IgD-negative memory B cell (primary cell): Measurements from ENCODE around the gene TPST1. TPM values are rescaled to one million over a fixed set of nuclear protein-coding genes. Genes with fewer than 3 reads are reported as not detected.
A peak's percentile ranks its signal among the peaks of the same experiment; 100 is the strongest.
"Not testable (repeated sequence)": the region's sequence is repeated elsewhere in the genome, so short reads cannot be mapped to it uniquely, and the experiment has no call there.

ENCODE experiments used
- H3K27ac Mint-ChIP-seq, 3 donors: one replicate each; pipeline ENCODE4 v1.8.0; 2020 to 2022; ENCODE audit warnings: mild to moderate bottlenecking in 3 of 3, mixed read lengths in 3 of 3, moderate library complexity in 1 of 3
- H3K27me3 Mint-ChIP-seq: one replicate; pipeline ENCODE4 v1.8.0; 2021; ENCODE audit warnings: mixed read lengths
- H3K36me3 Mint-ChIP-seq: one replicate; pipeline ENCODE4 v1.8.0; 2020; ENCODE audit warnings: mild to moderate bottlenecking, mixed read lengths
- H3K4me1 Mint-ChIP-seq, 3 donors: one replicate each; pipeline ENCODE4 v1.8.0; 2020 to 2022; ENCODE audit warnings: mixed read lengths in 3 of 3, mild to moderate bottlenecking in 1 of 3
- H3K4me3 Mint-ChIP-seq, 4 donors: one replicate each; pipeline ENCODE4 v1.8.0; 2020 to 2022; ENCODE audit warnings: mild to moderate bottlenecking in 4 of 4, mixed read lengths in 4 of 4, moderate library complexity in 3 of 4
- H3K9me3 Mint-ChIP-seq, 3 donors: one replicate each; pipeline ENCODE4 v1.8.0; 2020 to 2021; ENCODE audit warnings: mixed read lengths in 3 of 3, mild to moderate bottlenecking in 1 of 3
- polyA plus RNA-seq: library from polyadenylated mRNA; unstranded; fragments of 300-500 nt; fragmentation: Illumina TruSeq; gene quantifications from one replicate; pipeline ENCODE4 v1.2.3, GENCODE V29; 2021

Gene TPST1
- polyA plus RNA-seq, 1 donor from 2014 or later, result 4.5 TPM

DNA sequence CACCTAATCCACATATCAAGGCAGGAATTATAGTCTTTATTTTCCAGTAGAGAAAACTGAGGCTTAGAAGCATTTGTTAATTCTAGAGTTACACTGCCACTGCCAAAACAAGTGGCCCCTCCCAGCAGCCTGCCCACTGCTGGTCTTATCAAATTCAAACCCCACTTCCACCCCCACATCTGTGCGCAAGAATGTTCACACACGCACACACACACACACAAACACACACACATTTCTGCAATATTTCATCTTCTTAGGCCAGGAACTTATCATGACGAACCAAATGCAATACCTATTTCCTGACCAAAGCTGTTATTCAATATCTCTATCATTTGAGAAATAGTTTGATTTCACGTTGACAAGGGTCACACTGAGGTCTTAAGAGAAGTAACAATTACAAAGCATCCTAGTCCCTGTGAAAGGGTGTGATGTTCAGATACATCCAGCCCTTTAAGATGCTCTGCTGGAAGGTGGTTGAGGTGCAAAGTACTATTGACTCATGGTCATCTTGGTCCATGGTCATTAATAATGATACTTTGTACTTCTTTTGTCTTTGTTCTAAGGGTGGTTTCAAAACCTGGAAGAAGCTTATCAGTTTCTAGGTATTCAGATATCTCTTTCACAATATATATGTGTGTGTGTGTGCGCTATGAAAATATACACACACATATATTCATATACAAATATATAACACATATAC is 169.2 kb downstream of the TPST1 start:
- H3K27ac Mint-ChIP-seq, H3K4me1 Mint-ChIP-seq, H3K9me3 Mint-ChIP-seq, H3K27me3 Mint-ChIP-seq, H3K4me3 Mint-ChIP-seq: not testable (repeated sequence)
- peaks cover 16% of the 10 kb centered on the region for H3K36me3 Mint-ChIP-seq

DNA sequence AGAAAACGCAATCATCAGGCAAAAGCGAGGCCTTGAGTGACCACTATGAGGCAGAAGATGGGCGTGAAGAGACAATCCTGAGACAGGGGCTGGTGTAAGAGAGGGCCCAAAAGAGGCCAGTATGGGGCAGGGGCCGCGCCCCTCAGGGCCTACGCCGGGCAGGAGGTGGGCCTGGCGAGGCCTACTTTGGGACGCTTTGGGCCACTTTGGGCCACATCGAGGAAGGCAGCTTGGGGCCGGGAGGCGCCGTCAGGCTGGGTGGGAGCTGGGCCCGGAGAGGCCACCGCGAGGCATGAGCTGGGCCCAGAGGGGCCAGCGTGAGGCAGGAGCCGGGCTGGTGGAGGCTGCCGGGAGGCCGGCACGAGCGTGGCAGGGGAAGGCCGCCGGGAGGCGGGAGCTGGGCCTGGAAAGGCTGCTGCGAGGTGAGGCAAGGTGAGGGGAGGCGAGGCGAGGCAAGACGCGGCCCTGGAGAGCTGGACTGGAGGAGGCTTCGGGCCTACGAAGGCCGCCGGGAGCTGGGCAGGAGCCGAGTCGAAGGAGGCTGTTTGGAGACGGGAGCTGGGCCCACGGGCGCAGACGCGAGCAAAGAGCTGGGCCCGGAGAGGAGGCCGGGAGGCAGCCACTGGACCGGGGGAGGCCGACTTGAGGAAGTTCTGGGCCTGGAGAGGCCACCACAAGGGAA is 171.3 kb downstream of the TPST1 start:
- H3K27ac Mint-ChIP-seq, result no peak overlapping the region
- H3K27me3 Mint-ChIP-seq, result no peaks in the 10 kb centered on the region
- no peak overlapping the region for H3K4me3 Mint-ChIP-seq
- peaks cover 0 to 2% (median 0%) of the 10 kb centered on the region in 3 donors for H3K4me1 Mint-ChIP-seq
- H3K9me3 Mint-ChIP-seq, result peaks cover 2 to 4% (median 3%) of the 10 kb centered on the region in 3 donors
- peaks cover 26% of the 10 kb centered on the region for H3K36me3 Mint-ChIP-seq

DNA sequence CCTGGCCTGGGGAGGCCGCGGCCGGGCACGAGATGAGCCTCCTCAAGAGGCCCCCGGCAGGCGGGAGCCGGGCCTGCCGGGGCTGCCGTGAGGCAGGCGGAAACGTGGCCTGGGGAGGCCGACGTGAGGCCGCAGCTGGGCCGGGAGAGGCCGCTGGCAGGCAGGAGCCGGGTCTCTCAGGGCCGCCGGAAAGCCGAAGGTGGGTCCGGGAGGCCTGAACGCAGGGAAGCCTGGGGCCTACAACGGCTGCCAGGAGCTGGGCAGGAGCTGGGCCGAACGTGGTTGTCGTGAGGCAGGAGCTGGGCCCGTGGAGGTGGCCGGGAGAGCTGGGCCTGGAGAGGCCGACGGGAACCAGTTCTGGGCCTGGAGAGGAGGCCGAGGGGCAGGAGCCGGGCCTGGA is 171.9 kb downstream of the TPST1 start:
- peaks cover 0 to 2% (median 0%) of the 10 kb centered on the region in 3 donors for H3K4me1 Mint-ChIP-seq
- H3K27ac Mint-ChIP-seq, result no peak overlapping the region
- no peak overlapping the region for H3K4me3 Mint-ChIP-seq
- no peaks in the 10 kb centered on the region for H3K27me3 Mint-ChIP-seq
- peaks cover 2 to 4% (median 3%) of the 10 kb centered on the region in 3 donors for H3K9me3 Mint-ChIP-seq
- peaks cover 25% of the 10 kb centered on the region for H3K36me3 Mint-ChIP-seq

DNA sequence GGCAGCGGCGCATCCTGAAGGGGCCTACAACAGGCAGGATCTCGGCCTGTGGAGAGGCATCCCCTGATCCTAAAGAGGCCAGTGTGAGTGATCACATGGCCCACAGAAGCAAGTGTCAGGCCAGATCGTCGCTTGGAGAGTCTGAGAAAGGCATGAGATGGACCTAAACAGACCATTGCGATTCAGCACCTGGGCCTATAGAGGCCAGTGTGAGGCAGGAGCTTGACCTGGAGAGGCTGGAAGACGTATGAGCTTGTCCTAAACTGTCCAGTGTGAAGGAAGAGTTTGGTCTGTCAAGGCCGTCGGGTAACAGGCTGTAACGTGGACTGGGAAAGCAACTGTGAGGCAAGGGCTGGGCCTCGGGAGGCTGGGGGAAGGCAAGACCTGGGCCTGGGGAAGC is 172.6 kb downstream of the TPST1 start:
- Mint-ChIP-seq H3K9me3 (peaks cover 2 to 4% (median 3%) of the 10 kb centered on the region in 3 donors), H3K27ac (no peak overlapping the region), H3K4me3 (no peak overlapping the region), H3K4me1 (peaks cover 0 to 2% (median 0%) of the 10 kb centered on the region in 3 donors), H3K27me3 (no peaks in the 10 kb centered on the region), H3K36me3 (peaks cover 25% of the 10 kb centered on the region)

DNA sequence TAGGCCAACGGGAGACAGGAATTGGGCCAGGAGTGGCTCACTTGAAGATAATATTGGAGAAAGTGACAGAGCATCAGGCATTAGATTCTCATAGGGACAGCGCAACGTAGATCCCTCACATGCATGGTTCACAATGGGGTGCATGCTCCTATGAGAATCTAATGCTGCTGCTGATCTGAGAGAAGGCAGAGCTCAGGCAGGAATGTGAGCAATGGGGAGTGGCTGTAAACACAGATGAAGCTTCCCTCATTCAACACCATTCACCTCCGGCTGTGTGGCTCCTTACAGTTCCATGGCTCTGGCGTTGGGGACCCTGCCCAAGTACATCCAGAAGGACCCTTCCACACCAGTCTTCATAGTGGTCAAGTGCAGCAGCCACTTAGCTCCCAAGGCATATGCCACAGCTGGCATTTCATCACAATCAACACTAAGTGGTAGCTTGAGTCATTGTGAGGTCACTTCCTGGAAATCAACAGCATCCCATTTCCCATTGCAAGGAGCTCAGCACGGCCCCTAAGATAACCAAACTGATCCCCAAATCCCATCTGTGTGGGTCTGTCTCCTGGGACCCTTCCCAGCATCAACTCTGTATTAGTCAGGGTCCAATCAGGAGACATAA is 174.5 kb downstream of the TPST1 start:
- peaks cover 25% of the 10 kb centered on the region for H3K36me3 Mint-ChIP-seq
- H3K4me3 Mint-ChIP-seq, result peak overlapping the region in 1 of 4 donors; percentile 76
- H3K9me3 Mint-ChIP-seq, result peaks cover 2 to 4% (median 3%) of the 10 kb centered on the region in 3 donors
- H3K27me3 Mint-ChIP-seq, result no peaks in the 10 kb centered on the region
- peak overlapping the region in 1 of 3 donors; percentile 64 for H3K27ac Mint-ChIP-seq
- H3K4me1 Mint-ChIP-seq, result peaks cover 0 to 2% (median 0%) of the 10 kb centered on the region in 3 donors

DNA sequence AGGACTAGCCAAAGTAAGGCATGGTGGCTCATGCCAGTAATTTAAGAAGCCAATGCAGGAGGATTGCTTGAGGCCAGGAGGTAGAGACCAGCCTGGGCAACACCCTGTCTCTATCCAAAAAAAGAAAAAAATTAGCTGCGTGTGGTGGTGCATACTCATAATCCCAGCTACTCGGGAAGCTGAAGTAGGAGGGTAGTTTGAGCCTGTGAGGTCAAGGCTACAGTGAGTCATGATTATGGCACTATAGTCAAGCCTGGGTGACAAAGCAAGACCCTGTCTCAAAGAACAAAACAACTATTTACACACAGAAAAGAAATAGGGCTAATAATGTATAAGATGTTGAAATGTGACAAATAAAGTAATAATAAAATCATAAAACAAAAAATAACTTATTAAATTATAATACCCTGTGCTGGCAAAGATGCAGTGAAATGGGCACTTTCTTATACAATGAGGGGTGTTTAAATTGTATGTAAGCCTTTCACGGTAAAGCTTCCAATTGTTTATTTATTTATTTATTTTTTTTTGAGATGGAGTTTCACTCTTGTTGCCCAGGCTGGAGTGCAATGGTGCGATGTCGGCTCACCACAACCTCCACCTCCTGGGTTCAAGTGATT is 175.2 kb downstream of the TPST1 start:
- Mint-ChIP-seq H3K36me3 (peaks cover 25% of the 10 kb centered on the region), H3K4me1 (peaks cover 0 to 2% (median 0%) of the 10 kb centered on the region in 3 donors), H3K27me3 (no peaks in the 10 kb centered on the region), H3K4me3 (no peak overlapping the region), H3K27ac (peak overlapping the region in 1 of 3 donors; percentile 64), H3K9me3 (peaks cover 2 to 4% (median 3%) of the 10 kb centered on the region in 3 donors)

DNA sequence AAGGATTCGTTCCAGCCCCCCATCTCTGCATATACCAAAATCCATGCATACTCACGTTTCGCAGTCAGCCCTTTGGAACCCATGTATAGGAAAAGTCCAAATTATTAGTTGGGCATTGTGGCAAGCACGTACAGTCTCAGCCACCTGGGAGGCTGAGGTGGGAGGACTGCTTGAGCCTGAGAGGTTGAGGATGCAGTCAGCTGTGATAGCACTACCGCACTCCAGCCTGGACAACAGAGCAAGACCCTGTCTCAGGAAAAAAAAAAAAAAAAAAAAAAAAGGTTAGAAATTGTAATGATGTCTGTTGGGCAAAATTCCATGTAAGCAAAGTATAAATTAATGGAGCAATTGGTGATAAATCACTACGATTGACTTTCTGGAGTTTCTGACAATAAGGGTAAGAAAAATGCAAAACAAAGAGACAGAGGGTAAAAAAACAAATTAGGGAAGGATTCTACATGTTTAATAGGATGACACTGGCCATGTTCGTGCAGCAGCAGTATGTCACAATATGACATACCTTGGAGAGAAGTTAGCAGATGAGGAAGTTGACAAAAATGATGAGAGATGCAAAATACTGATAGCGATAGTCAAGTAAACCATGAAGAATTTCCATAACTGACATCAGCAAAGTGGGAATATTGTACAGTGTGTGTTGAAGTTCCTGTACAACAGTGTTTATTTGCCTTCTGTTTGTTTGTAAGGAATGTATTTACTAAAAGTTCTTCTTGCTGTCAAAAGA is 177.2 kb downstream of the TPST1 start:
- not testable (repeated sequence) for H3K4me3 Mint-ChIP-seq, H3K27ac Mint-ChIP-seq, H3K27me3 Mint-ChIP-seq, H3K4me1 Mint-ChIP-seq, H3K9me3 Mint-ChIP-seq
- H3K36me3 Mint-ChIP-seq, result peaks cover 20% of the 10 kb centered on the region

DNA sequence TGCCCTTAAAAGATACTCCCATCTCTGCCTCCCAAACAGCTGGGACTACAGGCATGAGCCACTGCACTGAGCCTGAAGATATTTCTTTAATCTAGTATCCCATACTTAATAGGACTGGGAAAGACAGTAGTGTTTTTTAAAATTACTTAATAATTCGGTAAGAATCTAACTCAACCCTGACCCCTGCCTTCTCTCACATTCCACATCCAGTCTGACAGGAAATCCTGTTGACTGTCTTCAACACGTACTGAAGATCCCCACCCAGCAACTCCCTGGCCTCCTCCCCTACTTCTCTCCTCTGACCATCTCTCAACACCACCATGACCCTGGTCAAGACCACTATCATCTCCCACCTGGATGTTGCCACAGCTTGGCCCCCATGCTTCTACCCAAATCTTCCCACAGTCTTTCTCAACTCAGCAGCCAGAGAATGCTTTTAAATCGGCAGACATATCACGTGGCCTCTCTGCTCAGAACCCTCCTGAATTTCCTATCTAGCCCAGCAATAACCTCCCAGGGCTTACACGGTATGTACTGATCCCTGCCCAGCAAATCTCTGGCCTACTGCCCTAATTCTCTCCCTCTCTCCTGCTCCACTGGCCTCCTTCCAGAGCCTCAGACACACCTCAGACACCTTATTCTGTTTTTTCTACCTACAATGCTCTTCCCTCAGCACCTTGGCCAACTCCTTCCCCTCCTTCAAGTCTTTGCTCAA is 180.2 kb downstream of the TPST1 start:
- not testable (repeated sequence) for H3K36me3 Mint-ChIP-seq, H3K9me3 Mint-ChIP-seq, H3K4me1 Mint-ChIP-seq, H3K27ac Mint-ChIP-seq, H3K4me3 Mint-ChIP-seq, H3K27me3 Mint-ChIP-seq

DNA sequence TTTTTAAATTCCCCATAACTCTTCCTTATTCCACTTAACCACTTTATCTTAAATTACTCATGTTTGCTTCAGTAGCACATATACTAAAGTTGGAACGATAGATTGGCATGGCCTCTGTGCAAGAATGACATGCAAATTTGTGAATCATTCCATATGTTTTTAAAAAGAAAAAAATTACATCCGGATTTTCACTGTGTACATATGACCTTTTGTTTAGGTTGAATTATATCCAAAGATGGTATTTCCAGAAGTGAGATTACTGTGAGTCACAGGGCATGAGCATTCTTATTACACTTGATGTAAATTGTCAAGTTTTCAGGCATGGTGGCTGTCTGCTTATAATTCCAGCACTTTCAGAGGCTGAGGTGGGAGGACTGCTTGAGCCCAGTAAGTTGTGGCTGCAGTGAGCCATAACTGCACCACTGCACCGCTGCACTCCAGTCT is 190.0 kb downstream of the TPST1 start:
- not testable (repeated sequence) for H3K27me3 Mint-ChIP-seq, H3K4me3 Mint-ChIP-seq, H3K36me3 Mint-ChIP-seq, H3K27ac Mint-ChIP-seq, H3K9me3 Mint-ChIP-seq, H3K4me1 Mint-ChIP-seq

DNA sequence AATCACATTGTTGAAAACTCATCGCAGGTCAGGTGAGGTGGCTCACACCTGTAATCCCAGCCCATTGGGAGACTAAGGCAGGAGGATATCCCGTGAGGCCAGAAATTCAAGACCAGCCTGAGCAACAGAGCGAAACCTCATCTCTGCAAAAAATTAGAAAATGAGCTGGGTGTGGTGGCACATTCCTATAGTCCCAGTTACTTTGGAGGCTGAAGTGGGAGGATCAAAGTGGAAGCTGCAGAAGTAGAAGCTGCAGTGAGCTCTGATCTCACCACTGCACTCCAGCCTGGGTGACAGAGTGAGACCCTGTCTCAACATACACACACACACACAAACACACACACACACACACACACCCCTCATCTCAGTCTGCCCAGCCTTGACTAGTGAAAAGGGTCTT is 190.9 kb downstream of the TPST1 start:
- not testable (repeated sequence) for H3K36me3 Mint-ChIP-seq, H3K27me3 Mint-ChIP-seq, H3K4me1 Mint-ChIP-seq, H3K27ac Mint-ChIP-seq, H3K9me3 Mint-ChIP-seq, H3K4me3 Mint-ChIP-seq

DNA sequence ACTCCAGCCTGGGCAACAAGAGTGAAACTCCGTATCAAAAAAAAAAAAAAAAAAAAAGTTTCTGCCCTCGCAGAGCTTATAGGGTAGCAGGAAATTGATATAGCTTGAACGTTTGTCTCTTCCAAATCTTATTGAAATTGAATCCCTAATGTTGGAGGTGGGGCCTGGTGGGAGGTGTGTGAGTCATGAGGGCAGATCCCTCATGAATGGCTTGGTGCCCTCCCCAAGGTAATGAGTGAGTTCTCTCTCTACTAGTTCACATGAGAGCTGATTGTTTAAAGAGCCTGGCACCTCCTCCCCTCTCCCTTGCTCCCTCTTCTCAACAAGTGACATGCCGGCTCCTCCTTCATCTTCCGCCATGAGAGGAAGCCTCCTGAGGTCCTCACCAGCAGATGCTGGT is 193.7 kb downstream of the TPST1 start:
- H3K4me3 Mint-ChIP-seq, result peak overlapping the region in 1 of 4 donors; percentile 6
- not testable (repeated sequence) for H3K27me3 Mint-ChIP-seq, H3K27ac Mint-ChIP-seq, H3K4me1 Mint-ChIP-seq
- H3K36me3 Mint-ChIP-seq, result peaks cover 18% of the 10 kb centered on the region
- H3K9me3 Mint-ChIP-seq, result peaks cover 4 to 10% (median 8%) of the 10 kb centered on the region in 3 donors

DNA sequence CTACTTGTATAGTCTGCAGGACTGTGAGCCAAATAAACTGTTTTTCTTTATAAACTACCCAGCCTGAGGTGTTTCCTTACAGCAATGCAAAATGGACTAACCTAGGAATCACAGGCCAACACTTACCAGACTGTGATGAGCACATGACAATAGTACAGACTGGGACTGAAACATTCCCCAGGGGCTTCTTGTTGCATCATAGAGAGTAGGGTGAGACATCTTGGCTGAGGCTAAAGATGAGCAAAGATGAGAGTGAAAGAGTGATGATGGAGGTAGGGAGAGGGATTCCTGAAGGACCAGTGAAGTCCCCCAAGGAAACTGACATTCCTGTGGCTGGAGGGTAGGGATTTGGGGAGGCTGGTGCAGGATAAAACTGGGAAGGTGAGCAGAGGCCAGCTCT is 194.4 kb downstream of the TPST1 start:
- Mint-ChIP-seq H3K9me3 (peaks cover 4 to 10% (median 8%) of the 10 kb centered on the region in 3 donors), H3K36me3 (peaks cover 18% of the 10 kb centered on the region), H3K4me3 (no peak overlapping the region), H3K4me1 (peaks cover 0 to 2% (median 0%) of the 10 kb centered on the region in 3 donors), H3K27me3 (no peaks in the 10 kb centered on the region), H3K27ac (no peak overlapping the region)

DNA sequence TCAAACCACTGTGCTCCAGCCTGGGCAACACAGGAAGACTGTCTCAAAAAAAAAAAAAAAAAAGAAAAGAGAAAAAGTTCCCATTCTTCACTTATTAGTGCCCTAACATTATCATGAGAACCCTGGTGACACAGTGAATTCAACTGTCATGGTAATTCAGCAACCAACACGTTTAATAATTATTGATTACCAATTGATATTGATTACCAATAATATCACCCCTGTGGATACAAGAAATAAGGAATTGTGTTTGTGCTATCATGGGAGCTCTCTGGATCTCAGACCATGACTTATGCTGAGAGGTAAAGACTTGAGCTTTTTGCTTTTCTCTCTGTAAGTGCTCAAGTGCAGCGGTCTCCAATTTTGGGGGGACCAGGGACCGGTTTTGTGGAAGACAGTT is 195.3 kb downstream of the TPST1 start:
- Mint-ChIP-seq H3K27ac (no peak overlapping the region), H3K27me3 (no peaks in the 10 kb centered on the region), H3K4me1 (peaks cover 0 to 2% (median 0%) of the 10 kb centered on the region in 3 donors), H3K36me3 (peaks cover 18% of the 10 kb centered on the region), H3K9me3 (peaks cover 4 to 10% (median 8%) of the 10 kb centered on the region in 3 donors), H3K4me3 (no peak overlapping the region)

DNA sequence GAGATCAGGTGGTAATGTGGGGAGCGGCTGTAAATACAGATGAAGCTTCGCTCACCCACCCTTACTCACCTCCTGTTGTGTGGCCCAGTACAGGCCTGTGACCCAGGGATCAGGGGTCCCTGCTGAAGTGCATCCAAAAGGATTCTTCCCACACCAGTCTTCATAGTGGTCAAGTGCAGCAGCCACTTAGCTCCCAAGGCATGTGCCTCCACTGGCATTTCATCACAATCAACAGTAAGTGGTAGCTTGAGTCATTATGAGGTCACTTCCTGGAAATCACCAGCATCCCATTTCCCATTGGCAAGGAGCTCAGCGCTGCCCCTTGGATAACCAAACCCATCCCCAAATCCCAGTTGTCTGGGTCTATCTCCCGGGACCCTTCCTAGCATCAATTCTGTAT is 196.0 kb downstream of the TPST1 start:
- H3K4me3 Mint-ChIP-seq, H3K27ac Mint-ChIP-seq, H3K4me1 Mint-ChIP-seq, H3K27me3 Mint-ChIP-seq: not testable (repeated sequence)
- H3K9me3 Mint-ChIP-seq, result peaks cover 4 to 10% (median 8%) of the 10 kb centered on the region in 3 donors
- peaks cover 18% of the 10 kb centered on the region for H3K36me3 Mint-ChIP-seq
